Thyroid gland (tissue), 4 donors: ENCODE measurements around the gene ETV6. TPM values are rescaled to one million over a fixed set of nuclear protein-coding genes. Genes with fewer than 3 reads are reported as not detected.

Experiments
- DNase-seq, 2 donors: peaks; one replicate each; pipeline ENCODE4 v3.0.0-alpha.2; 2019
- H3K27ac ChIP-seq, 3 donors: fragments of 200-600 bp; sonication (generic); 1 replicate in 2 of 3; 2 replicates in 1 of 3; pipeline ENCODE4 v1.5.1; 2016 to 2019; ENCODE audit warnings: mild to moderate bottlenecking in 1 of 3, moderate library complexity in 1 of 3
- H3K27me3 ChIP-seq: fragments of 200-600 bp; sonication (generic); one replicate; pipeline ENCODE4 v1.5.1; 2019
- H3K36me3 ChIP-seq, 2 donors: fragments of 200-600 bp; sonication (generic); one replicate each; pipeline ENCODE4 v1.5.1; 2016 to 2019
- H3K4me1 ChIP-seq, 2 donors: fragments of 200-600 bp; sonication (generic); one replicate each; pipeline ENCODE4 v1.5.1; 2017 to 2019
- H3K4me3 ChIP-seq, 3 donors: fragments of 200-600 bp; sonication (generic); replicated peaks in 1 of 3; 1 replicate in 2 of 3; 2 replicates in 1 of 3; pipeline ENCODE4 v1.5.1; 2016; ENCODE audit warnings: mild to moderate bottlenecking in 1 of 3
- H3K9me3 ChIP-seq: fragments of 200-600 bp; sonication (generic); one replicate; pipeline ENCODE4 v1.5.1; 2017
- CTCF ChIP-seq, 6 experiments: fragments of 200-600 bp in 3 of 6; fragments of 450-650 bp in 3 of 6; sonication (generic) in 3 of 6; IDR thresholded peaks; one replicate each; pipeline ENCODE4 v1.5.1; 2016 to 2019; ENCODE audit warnings: antibody characterized with exemption in 6 of 6, mild to moderate bottlenecking in 2 of 6, inconsistent platforms in 1 of 6, moderate library complexity in 1 of 6
- POLR2A ChIP-seq, 2 donors: fragments of 450-650 bp; IDR thresholded peaks; one replicate each; pipeline ENCODE4 v1.6.1; 2017; ENCODE audit warnings: antibody characterized with exemption in 2 of 2, mild to moderate bottlenecking in 2 of 2, moderate library complexity in 1 of 2
- WGBS, 2 donors: methylation state at CpG; one replicate each; pipeline ENCODE4 v1.1.5; 2017; 5-methylcytosine and 5-hydroxymethylcytosine counted together
- intact Hi-C: fragments of 100-400 bp; cut with DNase I; formaldehyde crosslinking; loops from one replicate; pipeline ENCODE4 v1.15.1; 2023
- total RNA-seq, 4 donors: library from RNA; depleted of rRNA; stranded (reverse); fragments of >200 nt; gene quantifications; one replicate each; pipeline ENCODE4 v1.2.3, GENCODE V29; 2016

ETV6 gene
- total RNA-seq, 4 donors from 2014 or later = 16.6 to 35.6 (median 17.2) TPM

GRCh38 chr12:11861864-11862600 lies 212.6 kb downstream of the ETV6 start:
- no peak overlapping the region for H3K4me3 ChIP-seq
- WGBS, 2 donors = 84 to 88% methylated on average over 7 of the region's 7 CpGs
- no peaks in the 10 kb centered on the region for H3K36me3 ChIP-seq
- H3K27me3 ChIP-seq = no peaks in the 10 kb centered on the region
- DNase-seq = no peak
- no peaks in the 10 kb centered on the region for H3K9me3 ChIP-seq
- TF ChIP-seq CTCF (IDR thresholded peaks at IDR 0.05) (no peak), POLR2A (IDR thresholded peaks at IDR 0.05) (no peak)
- H3K27ac ChIP-seq = peak overlapping the region; percentile 73 to 89 (median 83)
- intact Hi-C loops = no loop called here
- peaks cover 13 to 31% of the 10 kb centered on the region in 2 donors for H3K4me1 ChIP-seq

- Histone ChIP-seq H3K27me3 (no peaks in the 10 kb centered on the region), H3K27ac (peak overlapping the region; percentile 73 to 89 (median 83)), H3K4me1 (peaks cover 13 to 31% of the 10 kb centered on the region in 2 donors), H3K9me3 (no peaks in the 10 kb centered on the region), H3K4me3 (no peak overlapping the region), H3K36me3 (no peaks in the 10 kb centered on the region)
- 24 to 29% methylated on average over 5 of the region's 5 CpGs for WGBS, 2 donors
- peak; percentile 78 to 85 for DNase-seq
- no peak for TF ChIP-seq CTCF (IDR thresholded peaks at IDR 0.05)
- no peak for TF ChIP-seq POLR2A (IDR thresholded peaks at IDR 0.05)
- intact Hi-C loops = no loop called here
Observed at GRCh38 chr12:11862798-11863197, 213.3 kb downstream of the ETV6 start.

- no peak overlapping the region for H3K4me3 ChIP-seq
- H3K4me1 ChIP-seq = peaks cover 13 to 31% of the 10 kb centered on the region in 2 donors
- DNase-seq = peak; percentile 40 to 60
- no peaks in the 10 kb centered on the region for H3K9me3 ChIP-seq
- H3K27me3 ChIP-seq = no peaks in the 10 kb centered on the region
- TF ChIP-seq CTCF (IDR thresholded peaks at IDR 0.05) = no peak
- no peak for TF ChIP-seq POLR2A (IDR thresholded peaks at IDR 0.05)
- no peaks in the 10 kb centered on the region for H3K36me3 ChIP-seq
- intact Hi-C loops = no loop called here
- peak overlapping the region; percentile 73 to 89 (median 83) for H3K27ac ChIP-seq
- WGBS, 2 donors = 20 to 33% methylated on average over 3 to 5 of the region's 5 CpGs
Observed at GRCh38 chr12:11863478-11863906, 214.0 kb downstream of the ETV6 start.

GRCh38 chr12:11863988-11864387 lies 214.5 kb downstream of the ETV6 start:
- Histone ChIP-seq H3K36me3 (no peaks in the 10 kb centered on the region), H3K4me3 (no peak overlapping the region), H3K4me1 (peaks cover 13 to 31% of the 10 kb centered on the region in 2 donors), H3K27me3 (no peaks in the 10 kb centered on the region), H3K27ac (peak overlapping the region; percentile 73 to 89 (median 83)), H3K9me3 (no peaks in the 10 kb centered on the region)
- no peak for DNase-seq
- intact Hi-C loops = no loop called here
- 72 to 78% methylated on average over 3 of the region's 3 CpGs for WGBS, 2 donors
- TF ChIP-seq POLR2A (IDR thresholded peaks at IDR 0.05) (no peak), CTCF (IDR thresholded peaks at IDR 0.05) (no peak)

GRCh38 chr12:11865824-11866223 lies 216.3 kb downstream of the ETV6 start:
- peaks cover 12 to 13% of the 10 kb centered on the region in 2 donors for H3K36me3 ChIP-seq
- H3K27me3 ChIP-seq = no peaks in the 10 kb centered on the region
- no peak overlapping the region for H3K4me3 ChIP-seq
- intact Hi-C loops = no loop called here
- no peak overlapping the region for H3K27ac ChIP-seq
- no peak for TF ChIP-seq POLR2A (IDR thresholded peaks at IDR 0.05)
- no peak for TF ChIP-seq CTCF (IDR thresholded peaks at IDR 0.05)
- H3K9me3 ChIP-seq = no peaks in the 10 kb centered on the region
- DNase-seq = no peak
- WGBS, 2 donors = 95 to 97% methylated on average over 4 of the region's 4 CpGs
- H3K4me1 ChIP-seq = peaks cover 13 to 31% of the 10 kb centered on the region in 2 donors
